ENCODE results near the gene SSMEM1. TPM values are rescaled to one million over a fixed set of nuclear protein-coding genes. Genes with fewer than 3 reads are reported as not detected.

SSMEM1 gene
- total RNA-seq, 4 donors from 2014 or later = not detected

DNA sequence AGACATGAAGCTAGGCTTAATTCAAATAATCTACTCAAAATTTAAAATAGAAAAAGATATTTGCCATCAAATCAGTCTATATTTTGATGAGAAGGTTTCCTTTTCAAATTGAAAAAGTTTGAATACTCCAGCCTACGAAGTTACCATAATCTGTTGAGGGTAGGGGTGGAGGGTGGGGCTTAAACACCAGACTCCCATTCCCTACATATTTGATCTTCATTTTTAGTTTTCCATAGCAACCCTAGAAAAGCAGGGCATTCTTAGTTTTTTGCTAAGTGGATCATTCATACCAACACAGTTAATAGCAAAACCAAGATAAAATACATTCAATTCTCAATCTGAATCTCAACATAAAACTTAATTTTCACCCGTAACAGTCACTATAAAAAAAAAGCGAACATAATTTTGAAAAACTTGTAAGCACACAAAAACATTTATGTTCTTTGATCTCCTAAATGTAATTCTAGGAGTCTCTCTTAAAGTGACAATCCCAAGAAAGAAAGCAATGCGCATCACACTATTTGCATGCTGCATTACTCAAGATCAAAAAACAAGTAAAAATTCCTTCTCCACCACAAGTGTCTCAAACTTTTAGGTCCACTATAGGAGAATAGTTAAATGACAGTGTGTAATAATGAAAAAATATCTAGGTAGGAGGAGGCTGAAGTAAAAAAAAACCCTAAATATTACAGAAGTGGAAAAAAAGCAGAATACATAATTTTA, 33.3 kb upstream of the SSMEM1 start:
- in situ Hi-C loops (cut with MboI; ENCODE audit: low pct_ligation_motif_present in 1 of 4, low pct_unique_long_range_greater_than_20kb in 1 of 4, low sequenced_read_pairs in 3 of 4) = no loop called here
- H3K9me3 ChIP-seq = no peaks in the 10 kb centered on the region
- H3K27me3 ChIP-seq = no peaks in the 10 kb centered on the region
- no peak overlapping the region for H3K4me3 ChIP-seq
- H3K36me3 ChIP-seq = peaks cover 0 to 66% (median 29%) of the 10 kb centered on the region in 4 donors
- intact Hi-C loops (cut with DNase I; ENCODE audit: low total_unique reads) = no loop called here
- no peak for DNase-seq
- TF ChIP-seq POLR2A (IDR thresholded peaks at IDR 0.05) = no peak
- TF ChIP-seq POLR2AphosphoS5 (IDR thresholded peaks at IDR 0.05) = no peak
- TF ChIP-seq, protein P1, sequence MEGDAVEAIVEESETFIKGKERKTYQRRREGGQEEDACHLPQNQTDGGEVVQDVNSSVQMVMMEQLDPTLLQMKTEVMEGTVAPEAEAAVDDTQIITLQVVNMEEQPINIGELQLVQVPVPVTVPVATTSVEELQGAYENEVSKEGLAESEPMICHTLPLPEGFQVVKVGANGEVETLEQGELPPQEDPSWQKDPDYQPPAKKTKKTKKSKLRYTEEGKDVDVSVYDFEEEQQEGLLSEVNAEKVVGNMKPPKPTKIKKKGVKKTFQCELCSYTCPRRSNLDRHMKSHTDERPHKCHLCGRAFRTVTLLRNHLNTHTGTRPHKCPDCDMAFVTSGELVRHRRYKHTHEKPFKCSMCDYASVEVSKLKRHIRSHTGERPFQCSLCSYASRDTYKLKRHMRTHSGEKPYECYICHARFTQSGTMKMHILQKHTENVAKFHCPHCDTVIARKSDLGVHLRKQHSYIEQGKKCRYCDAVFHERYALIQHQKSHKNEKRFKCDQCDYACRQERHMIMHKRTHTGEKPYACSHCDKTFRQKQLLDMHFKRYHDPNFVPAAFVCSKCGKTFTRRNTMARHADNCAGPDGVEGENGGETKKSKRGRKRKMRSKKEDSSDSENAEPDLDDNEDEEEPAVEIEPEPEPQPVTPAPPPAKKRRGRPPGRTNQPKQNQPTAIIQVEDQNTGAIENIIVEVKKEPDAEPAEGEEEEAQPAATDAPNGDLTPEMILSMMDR (IDR thresholded peaks at IDR 0.05) = no peak
- TF ChIP-seq EP300 (IDR thresholded peaks at IDR 0.05; ENCODE audit: low read depth) = no peak
- H3K27ac ChIP-seq = no peak overlapping the region
- no peaks in the 10 kb centered on the region for H3K4me1 ChIP-seq
- WGBS, 2 donors (ENCODE audit: low coverage in 1 of 2) = 89 to 95% methylated on average over 4 of the region's 4 CpGs

- Histone ChIP-seq H3K36me3 (peaks cover 0 to 57% (median 27%) of the 10 kb centered on the region in 4 donors), H3K9me3 (no peaks in the 10 kb centered on the region), H3K27ac (no peak overlapping the region), H3K27me3 (no peaks in the 10 kb centered on the region), H3K4me3 (no peak overlapping the region), H3K4me1 (no peaks in the 10 kb centered on the region)
- in situ Hi-C loops (cut with MboI; ENCODE audit: low pct_ligation_motif_present in 1 of 4, low pct_unique_long_range_greater_than_20kb in 1 of 4, low sequenced_read_pairs in 3 of 4) (no loop called here), intact Hi-C loops (cut with DNase I; ENCODE audit: low total_unique reads) (no loop called here)
- DNase-seq = no peak
- 92 to 93% methylated on average over 4 of the region's 4 CpGs for WGBS, 2 donors (ENCODE audit: low coverage in 1 of 2)
- TF ChIP-seq, protein P1 (IDR thresholded peaks at IDR 0.05) = no peak
- no peak for TF ChIP-seq EP300 (IDR thresholded peaks at IDR 0.05; ENCODE audit: low read depth)
- TF ChIP-seq POLR2AphosphoS5 (IDR thresholded peaks at IDR 0.05) = no peak
- no peak for TF ChIP-seq POLR2A (IDR thresholded peaks at IDR 0.05)
These were observed 29.4 kb upstream of the SSMEM1 start for GRCh38 chr7:130178251-130178650.

- Histone ChIP-seq H3K9me3 (no peaks in the 10 kb centered on the region), H3K27me3 (no peaks in the 10 kb centered on the region), H3K36me3 (peaks cover 0 to 63% (median 30%) of the 10 kb centered on the region in 4 donors), H3K4me3 (no peak overlapping the region), H3K4me1 (no peaks in the 10 kb centered on the region), H3K27ac (no peak overlapping the region)
- intact Hi-C loops (cut with DNase I; ENCODE audit: low total_unique reads) (no loop called here), in situ Hi-C loops (cut with MboI; ENCODE audit: low pct_ligation_motif_present in 1 of 4, low pct_unique_long_range_greater_than_20kb in 1 of 4, low sequenced_read_pairs in 3 of 4) (no loop called here)
- WGBS, 2 donors (ENCODE audit: low coverage in 1 of 2) = 94 to 100% methylated on average over 2 of the region's 2 CpGs
- TF ChIP-seq POLR2AphosphoS5 (IDR thresholded peaks at IDR 0.05) (no peak), EP300 (IDR thresholded peaks at IDR 0.05; ENCODE audit: low read depth) (no peak), POLR2A (IDR thresholded peaks at IDR 0.05) (no peak)
- TF ChIP-seq, protein P1 (IDR thresholded peaks at IDR 0.05) = no peak
- no peak for DNase-seq
These were observed 28.0 kb upstream of the SSMEM1 start for GRCh38 chr7:130179631-130180030.

DNA sequence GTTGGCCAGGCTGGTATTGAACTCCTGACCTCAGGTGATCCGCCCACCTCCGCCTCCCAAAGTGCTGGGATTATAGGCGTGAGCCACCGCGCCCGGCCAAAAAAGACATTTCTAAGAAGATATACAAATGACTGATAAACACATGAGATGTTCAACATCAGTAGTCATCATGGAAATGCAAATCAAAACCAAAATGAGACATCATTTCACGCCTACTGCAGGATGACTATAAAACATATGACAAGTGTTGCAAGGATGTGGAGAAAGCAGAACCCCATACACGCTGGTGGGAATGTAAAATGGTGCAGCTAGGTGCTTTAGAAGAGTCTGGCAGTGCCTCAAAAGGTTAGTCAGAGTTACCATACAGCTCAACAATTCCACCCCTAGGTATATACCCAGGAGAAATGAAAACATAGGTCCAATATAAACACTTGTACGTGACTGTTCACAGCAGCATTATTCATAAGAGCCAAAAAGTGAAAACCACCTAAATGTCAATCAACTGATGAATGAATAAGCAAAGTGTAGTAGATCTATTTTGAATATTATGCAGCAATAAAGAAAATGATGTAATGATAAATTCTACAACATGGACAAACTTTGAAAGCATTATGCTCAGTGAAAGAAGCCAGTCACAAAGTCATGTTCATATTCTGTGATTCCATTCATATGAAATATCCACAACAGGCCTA, 26.9 kb upstream of the SSMEM1 start:
- no peaks in the 10 kb centered on the region for H3K9me3 ChIP-seq
- no peaks in the 10 kb centered on the region for H3K27me3 ChIP-seq
- TF ChIP-seq POLR2AphosphoS5 (IDR thresholded peaks at IDR 0.05) (no peak), POLR2A (IDR thresholded peaks at IDR 0.05) (no peak), EP300 (IDR thresholded peaks at IDR 0.05; ENCODE audit: low read depth) (no peak)
- TF ChIP-seq, protein P1 (IDR thresholded peaks at IDR 0.05) = no peak
- no peak overlapping the region for H3K4me3 ChIP-seq
- 85 to 93% methylated on average over 3 to 9 of the region's 9 CpGs for WGBS, 2 donors (ENCODE audit: low coverage in 1 of 2)
- H3K4me1 ChIP-seq = peaks cover 0 to 3% (median 0%) of the 10 kb centered on the region in 4 donors
- intact Hi-C loops (cut with DNase I; ENCODE audit: low total_unique reads) = no loop called here
- no peak for DNase-seq
- in situ Hi-C loops (cut with MboI; ENCODE audit: low pct_ligation_motif_present in 1 of 4, low pct_unique_long_range_greater_than_20kb in 1 of 4, low sequenced_read_pairs in 3 of 4) = no loop called here
- H3K27ac ChIP-seq = no peak overlapping the region
- peaks cover 0 to 62% (median 29%) of the 10 kb centered on the region in 4 donors for H3K36me3 ChIP-seq
